HG03097 (cell line): Measurements from ENCODE around the gene CCL13.
A peak's percentile ranks its signal among the peaks of the same experiment; 100 is the strongest.

Source experiments
- ATAC-seq: cut with Tn5 transposase; IDR thresholded peaks from one replicate; pipeline ENCODE4 v1.9.1; 2021; ENCODE audit not compliant: unreplicated experiment, low FRiP score

The CCL13 gene

DNA sequence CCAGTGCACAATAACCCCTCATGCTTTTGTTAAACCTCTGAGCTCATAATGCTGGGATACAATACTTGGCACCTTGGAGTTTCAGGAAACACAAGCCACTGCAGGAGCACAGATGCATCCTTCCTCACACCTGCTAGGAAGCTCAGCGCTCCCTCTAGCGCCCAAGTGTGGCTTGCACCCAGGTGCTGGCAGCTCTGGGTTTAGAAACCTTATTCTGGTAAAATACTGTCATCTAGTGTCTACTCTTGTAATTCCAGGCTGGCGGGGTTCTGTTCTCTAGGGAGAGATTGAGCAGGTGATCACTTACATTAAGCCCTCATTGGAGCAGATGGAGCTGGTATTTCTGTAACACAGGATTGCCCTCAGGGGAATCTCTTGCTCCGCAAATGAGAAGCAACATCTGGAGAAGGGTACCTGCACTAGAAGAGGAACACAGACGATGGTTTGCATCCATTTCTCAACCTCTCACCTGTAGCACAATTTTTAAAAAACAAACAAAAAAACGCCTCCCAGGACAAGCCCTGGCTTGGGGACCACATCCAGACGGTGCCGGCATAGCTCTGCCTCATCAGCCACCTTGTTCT lies 5.3 kb downstream of the CCL13 start:
- ATAC-seq, result peak; percentile 71

DNA sequence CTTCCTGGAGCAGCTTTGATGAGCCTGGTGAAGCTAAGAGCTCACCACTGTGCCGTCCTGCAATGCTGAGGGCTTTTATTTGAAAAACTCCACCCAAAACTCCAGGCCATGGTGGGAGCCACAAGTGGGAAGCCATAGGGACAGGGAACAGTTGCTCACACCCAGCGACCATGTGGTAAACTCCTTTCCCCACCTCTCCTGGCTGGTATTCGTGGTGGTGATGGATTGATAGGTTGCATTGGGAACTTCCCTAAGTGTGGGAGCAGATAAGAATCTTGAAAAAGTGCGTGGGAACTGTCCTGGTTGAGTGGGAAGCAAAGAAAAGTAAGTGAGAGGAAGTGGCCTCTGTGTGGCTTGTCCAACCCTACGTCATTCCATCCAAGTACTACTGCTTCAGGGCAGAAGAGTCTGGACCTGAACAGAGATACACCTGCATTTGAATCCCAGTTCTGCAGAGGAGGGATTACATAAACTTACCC lies 6.9 kb downstream of the CCL13 start, which contains the start of gene CCL1:
Gene CCL1, minus strand, starts transcription at position 51 of the 479 bp plus-strand sequence. CDS start 72 bp downstream, outside the sequence.
- ATAC-seq, result no peak

DNA sequence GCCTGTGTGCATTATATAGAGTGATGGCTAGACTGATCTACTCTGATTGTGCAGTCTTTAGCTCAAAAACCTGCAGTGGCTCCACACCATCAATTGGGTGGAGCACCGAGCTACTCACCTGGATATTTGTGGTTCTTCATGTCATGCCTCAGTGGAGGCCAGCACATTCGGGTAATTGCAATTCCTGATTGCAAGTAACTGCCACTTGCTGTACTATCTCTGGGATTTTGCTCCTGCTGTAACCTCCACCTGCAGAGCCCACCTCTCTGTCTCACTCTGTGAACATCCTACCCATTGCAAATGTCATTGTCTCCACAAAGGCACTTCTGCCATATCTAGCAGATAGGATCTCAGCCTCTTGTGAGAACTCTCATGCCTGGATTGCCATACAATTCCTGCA lies 8.5 kb downstream of the CCL13 start:
- ATAC-seq, result no peak

DNA sequence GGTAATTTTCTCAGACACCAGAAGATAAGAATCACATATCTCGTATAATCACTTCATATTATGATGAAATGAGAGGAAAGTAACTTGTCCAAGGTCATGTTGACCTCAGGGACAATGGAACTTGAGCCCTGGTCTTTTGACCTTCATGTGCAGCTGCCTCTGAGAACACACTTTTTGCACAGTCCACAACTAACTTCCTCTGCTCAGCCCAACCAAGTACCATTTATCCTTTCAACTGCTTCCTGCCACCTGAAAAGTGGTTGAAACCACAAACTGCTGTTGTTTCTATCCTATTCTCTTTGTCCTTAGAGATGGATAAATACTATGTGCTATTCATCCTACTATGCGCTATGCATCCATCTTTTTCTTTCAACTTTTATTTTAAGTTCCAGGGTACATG lies 9.1 kb downstream of the CCL13 start:
- ATAC-seq, result no peak

- ATAC-seq, result no peak
These were observed 9.7 kb downstream of the CCL13 start for GRCh38 chr17:34366010-34366409.

DNA sequence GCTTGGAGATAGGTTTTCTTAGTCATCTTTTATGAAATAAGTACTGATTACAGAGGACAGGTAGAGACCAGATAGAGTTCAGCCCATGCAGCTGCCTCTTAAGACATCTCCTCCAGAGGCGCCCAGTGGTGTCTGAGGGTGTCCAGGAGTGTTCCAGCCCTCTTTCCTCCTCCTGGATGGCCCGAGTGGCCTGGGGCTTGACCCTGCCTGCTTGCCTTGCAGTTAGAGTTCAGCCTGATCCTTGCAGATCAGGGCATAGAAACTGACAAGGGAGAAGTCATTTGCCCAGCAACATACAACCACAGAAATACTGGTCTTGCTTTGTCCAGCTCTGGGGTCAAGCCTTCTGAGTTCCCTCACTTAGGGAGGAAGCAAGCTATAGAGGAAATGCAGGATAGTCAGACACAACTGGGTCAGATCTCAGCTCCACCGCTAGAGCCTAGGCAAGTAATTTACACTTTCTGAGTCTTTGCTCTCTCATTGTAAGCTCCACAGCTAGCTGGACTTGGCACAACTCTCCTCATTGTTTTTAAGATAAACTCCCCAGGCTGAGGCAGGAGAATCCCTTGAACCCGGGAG lies 10.3 kb downstream of the CCL13 start:
- no peak for ATAC-seq

- ATAC-seq, result no peak
These were observed 11.4 kb downstream of the CCL13 start for GRCh38 chr17:34367486-34368195.

DNA sequence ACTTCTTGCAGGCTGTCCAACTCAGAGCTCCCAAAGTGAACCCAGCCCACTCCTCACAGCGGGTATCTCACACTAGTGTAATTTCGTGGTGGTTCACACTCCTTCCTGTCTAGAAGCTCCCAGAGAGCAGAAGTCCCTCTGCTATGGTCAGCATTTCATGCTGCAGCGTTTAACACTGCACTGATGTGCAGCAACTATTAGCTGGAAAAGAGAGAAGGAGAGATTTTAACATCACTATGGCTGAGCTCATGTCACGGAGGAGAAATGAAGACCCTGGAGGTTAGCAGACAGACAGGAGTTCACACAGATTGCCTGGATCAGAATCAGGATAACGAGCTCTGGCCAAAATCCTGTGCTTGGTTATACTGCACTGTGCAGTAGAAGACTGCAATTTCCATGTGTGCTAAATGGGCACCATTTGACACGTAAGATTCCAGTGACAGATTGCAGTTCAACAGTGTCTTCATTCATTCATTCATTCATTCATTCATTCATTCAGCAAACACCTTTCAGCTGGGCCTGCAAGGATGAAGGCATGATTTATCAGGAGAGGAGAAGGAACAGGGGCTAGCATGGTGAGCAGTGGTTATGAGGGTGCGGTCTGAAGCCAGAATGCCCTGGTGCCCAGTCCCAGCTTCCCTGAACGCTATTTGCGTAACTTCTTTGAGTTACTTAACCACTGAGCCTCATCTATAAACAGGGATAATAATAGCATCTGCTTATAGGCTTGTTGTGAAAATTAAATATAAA lies 12.1 kb downstream of the CCL13 start:
- ATAC-seq, result no peak

DNA sequence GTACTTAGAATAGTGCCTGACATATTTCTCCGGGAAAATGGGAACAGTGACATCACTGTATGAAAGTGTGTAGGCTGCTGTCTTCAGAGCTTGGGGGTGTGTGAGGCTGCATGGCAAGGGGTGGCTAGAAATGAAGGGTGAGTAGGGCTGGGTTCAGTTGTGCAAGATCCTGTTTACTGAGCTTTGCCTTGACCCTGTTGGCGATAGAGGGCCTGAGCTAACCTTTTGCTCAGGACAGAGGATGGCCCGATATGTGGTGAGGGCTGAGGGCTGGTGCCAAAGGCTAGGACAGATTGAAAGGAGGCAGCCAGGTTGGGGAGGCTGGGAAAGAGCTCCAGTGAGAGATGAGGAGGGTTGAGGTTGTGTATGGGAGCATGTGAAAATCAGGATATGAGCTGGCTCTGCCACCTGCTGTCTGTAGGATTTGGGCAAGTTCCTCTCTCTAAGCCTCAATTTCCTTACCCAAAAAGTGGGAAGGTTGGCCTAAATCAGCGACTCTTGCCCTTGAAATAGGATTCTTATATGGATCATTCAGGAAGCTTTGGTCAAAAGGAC lies 12.7 kb downstream of the CCL13 start:
- ATAC-seq, result no peak

- no peak for ATAC-seq
These were observed 13.3 kb downstream of the CCL13 start for GRCh38 chr17:34369571-34369970.

DNA sequence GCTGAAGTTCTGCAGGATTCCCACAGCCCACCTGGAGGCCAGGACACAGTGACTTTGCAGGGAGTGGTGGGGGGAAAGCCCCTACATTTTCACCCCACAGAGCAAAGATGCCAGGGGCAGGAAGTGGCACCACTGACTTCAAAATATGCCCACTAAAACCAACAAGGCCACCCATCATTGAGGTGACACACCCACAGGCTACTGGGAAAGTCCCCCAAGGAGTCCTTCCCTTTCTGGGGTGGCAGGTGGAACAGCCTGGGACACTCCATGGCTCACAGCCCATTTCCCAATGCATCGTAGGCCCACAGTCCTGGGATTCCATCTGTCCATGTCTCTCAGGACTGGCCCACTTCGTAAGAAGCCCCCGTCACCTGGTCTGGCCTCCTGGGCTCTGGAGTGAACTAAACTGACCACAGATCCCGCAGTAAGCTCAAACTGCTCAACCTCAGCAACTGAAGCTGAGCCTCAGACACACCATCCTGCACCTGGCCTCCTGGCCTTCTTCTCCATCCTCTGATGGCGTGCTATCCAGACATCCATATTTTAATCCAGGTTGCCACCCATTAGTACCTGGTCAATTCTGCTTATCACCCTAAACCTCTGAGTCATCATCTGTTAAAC lies 14.2 kb downstream of the CCL13 start:
- ATAC-seq, result no peak

GRCh38 chr17:34370997-34371395 lies 14.7 kb downstream of the CCL13 start:
- ATAC-seq, result no peak

DNA sequence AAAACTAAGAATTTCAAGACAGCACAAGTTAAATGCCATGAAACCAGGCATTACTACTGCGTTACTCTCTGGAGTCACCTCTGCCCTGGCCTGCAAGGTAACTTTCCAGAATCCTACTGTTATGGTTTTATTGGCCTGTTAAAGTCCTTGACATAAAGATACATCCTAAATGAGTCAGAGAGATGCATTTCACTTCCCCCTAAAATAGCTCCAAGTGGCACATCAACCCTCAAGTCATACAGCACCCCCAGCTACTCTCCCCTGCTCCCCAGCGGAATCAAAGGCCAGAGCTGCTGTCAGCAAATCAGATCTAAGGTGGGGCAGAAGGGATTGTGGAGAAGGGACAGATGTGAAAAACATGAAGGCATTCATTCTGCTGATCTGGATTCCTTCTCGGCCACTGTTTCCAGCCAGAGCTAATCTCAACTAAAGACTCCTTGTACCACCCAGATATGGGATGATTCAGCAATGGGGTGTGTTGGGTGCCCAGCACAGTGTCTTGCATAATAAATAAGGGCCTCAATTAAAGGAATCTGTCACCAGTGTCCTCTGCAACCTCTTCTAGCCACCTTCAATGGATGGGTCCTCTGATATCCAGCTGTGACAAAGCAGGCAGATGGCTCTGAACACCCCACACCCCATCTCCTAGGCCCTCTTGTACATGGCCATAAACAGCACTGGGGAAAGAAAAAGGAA lies 15.3 kb downstream of the CCL13 start:
- no peak for ATAC-seq

DNA sequence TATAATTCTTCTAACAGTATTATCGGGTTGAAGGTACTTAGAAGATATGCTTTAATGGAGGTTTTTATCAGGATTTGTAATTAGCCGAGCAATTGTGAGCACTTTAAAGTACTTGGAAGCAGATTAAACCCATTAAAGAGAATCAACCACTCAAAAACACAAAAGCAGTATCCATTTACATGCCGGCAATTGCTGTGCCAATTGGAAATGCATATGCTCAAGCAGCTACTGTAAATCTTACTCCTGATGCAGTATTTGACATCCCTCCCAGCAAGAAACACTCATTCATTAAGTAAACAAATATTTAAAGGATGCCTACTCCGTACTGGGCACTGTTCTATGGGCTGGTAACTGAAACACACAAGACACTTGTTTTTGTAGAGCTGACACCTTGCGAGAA lies 18.2 kb downstream of the CCL13 start:
- ATAC-seq, result no peak

DNA sequence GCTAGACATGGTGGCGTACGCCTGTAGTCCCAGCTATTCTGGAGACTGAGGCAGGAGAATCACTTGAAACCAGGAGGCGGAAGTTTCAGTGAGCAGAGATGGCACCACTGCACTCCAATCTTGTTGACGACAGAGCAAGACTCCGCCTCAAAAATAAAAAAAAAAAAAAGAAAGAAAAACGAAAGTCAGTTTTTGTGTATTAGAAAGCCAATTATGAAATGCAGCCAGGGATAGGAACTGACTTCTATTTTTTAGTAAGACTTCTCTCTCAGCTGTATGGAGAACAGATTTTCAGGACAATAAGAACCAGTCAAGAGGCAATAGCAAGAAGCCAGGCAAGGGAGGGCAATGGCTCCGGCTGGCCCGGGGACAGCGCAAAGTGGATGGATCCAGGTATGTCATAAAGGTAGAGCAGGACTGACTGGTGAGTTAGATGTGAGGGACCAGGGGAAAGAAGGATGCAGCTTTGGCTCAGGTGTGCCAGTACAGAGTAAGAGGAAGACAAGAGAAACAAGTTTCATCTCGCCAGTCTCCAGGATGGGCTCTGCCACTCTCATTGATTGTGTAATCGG lies 19.2 kb downstream of the CCL13 start:
- ATAC-seq, result no peak

- ATAC-seq, result peak; percentile 45
These were observed 21.0 kb downstream of the CCL13 start for GRCh38 chr17:34377078-34377823.

DNA sequence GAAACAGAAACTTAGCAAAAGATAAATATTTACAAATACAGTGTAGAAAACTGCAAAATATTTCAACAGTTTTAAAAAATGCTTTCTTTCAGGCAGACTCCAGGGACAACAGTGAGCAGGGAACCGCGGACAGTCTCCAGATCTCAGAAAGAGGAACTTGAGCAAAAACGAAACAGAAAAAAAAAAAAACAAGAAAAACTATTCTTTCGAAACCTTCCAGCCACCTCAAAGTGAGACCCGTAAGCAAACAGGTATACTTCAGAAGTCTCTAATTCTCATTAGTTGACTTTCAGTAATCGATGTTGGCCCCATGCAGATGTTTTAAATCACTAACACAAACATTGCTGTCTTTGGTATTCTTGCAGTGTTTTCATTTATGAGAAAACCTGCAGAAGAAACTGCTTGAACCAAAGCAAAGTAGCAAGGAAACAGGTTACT lies 22.4 kb downstream of the CCL13 start:
- peak; percentile 61 for ATAC-seq

- ATAC-seq, result no peak
These were observed 23.6 kb downstream of the CCL13 start for GRCh38 chr17:34379868-34380267.

DNA sequence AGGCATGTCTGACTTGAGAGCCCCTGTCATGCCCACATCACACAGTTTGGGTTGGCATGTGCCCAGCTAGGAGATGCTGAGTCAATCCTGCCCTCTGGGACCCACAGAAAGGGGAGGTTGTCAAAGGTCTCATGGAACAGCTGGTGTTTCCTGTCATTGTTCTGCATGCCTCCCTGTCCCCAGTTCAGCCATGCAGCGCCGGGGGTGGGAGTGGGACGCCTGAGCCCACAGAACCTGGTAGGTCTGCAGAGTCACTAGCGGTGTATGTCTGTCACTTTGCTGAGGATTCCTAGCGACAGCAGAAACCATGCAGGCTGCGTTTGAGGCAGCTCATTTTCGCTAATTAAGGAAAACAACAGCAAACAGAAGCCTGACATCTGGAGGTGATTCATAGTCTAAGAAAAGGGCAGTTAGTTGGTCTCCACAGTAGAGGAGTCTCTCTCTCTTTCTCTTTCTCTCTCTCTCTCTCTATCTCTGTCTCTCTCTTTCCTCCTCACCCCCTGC lies 26.4 kb downstream of the CCL13 start:
- no peak for ATAC-seq
